Keratinocyte (primary cell): ENCODE data around the gene GALNT2. TPM values are rescaled to one million over a fixed set of nuclear protein-coding genes. Genes with fewer than 3 reads are reported as not detected.

Experiments
- DNase-seq: peaks from one replicate; pipeline ENCODE4 v3.0.0-alpha.2; 2011; ENCODE audit warnings: low read depth, missing footprints, low spot score
- FAIRE-seq: peaks from 2 replicates; lab custom pipeline; 2011; peaks lifted over from hg19 to GRCh38; lab: Jason Lieb, UNC
- H2AFZ ChIP-seq: 2 replicates; pipeline ENCODE4 v1.6.0; 2012; ENCODE audit warnings: low read length, control low read depth, inconsistent platforms; ENCODE audit not compliant: control insufficient read depth
- H3K27ac ChIP-seq: 2 replicates; pipeline ENCODE4 v1.5.1; 2011; ENCODE audit warnings: low read length; ENCODE audit not compliant: control insufficient read depth, insufficient read depth
- H3K27me3 ChIP-seq: 3 replicates; pipeline ENCODE4 v1.6.0; 2011; ENCODE audit warnings: low read length; ENCODE audit not compliant: control insufficient read depth, insufficient read depth; ENCODE audit errors: extremely low read depth
- H3K36me3 ChIP-seq, 2 experiments: 2 replicates in 1 of 2; 3 replicates in 1 of 2; pipeline ENCODE4 v1.5.1; 2011; ENCODE audit warnings: low read length in 2 of 2, mild to moderate bottlenecking in 1 of 2; ENCODE audit not compliant: control insufficient read depth in 2 of 2, insufficient read depth in 2 of 2; ENCODE audit errors: extremely low read depth in 1 of 2
- H3K4me1 ChIP-seq: 3 replicates; pipeline ENCODE4 v1.5.1; 2011; ENCODE audit warnings: low read length; ENCODE audit not compliant: control insufficient read depth, insufficient read depth; ENCODE audit errors: extremely low read depth
- H3K4me2 ChIP-seq: 3 replicates; pipeline ENCODE4 v1.6.0; 2011; ENCODE audit warnings: low read depth, low read length; ENCODE audit not compliant: control insufficient read depth, insufficient read depth; ENCODE audit errors: extremely low read depth
- H3K4me3 ChIP-seq, 3 experiments: fragments of 200-600 bp in 1 of 3; sonication (generic) in 1 of 3; 2 replicates in 2 of 3; 3 replicates in 1 of 3; pipeline ENCODE4 v1.5.1; 2011 to 2016; ENCODE audit warnings: low read length in 3 of 3, mild to moderate bottlenecking in 3 of 3, control low read depth in 2 of 3, inconsistent platforms in 1 of 3, low read depth in 1 of 3, mixed read lengths in 1 of 3, mixed run types in 1 of 3, moderate library complexity in 1 of 3; ENCODE audit not compliant: control insufficient read depth in 2 of 3, insufficient read depth in 2 of 3; ENCODE audit errors: extremely low read depth in 1 of 3
- H3K79me2 ChIP-seq: 2 replicates; pipeline ENCODE4 v1.6.0; 2012; ENCODE audit warnings: low read length; ENCODE audit not compliant: control insufficient read depth, insufficient read depth
- H3K9ac ChIP-seq: 3 replicates; pipeline ENCODE4 v1.6.0; 2011; ENCODE audit warnings: low read length; ENCODE audit not compliant: control insufficient read depth, insufficient read depth; ENCODE audit errors: extremely low read depth
- H3K9me1 ChIP-seq: 3 replicates; pipeline ENCODE4 v1.6.0; 2011; ENCODE audit warnings: low read length; ENCODE audit not compliant: control insufficient read depth, insufficient read depth; ENCODE audit errors: extremely low read depth
- H3K9me3 ChIP-seq: 2 replicates; pipeline ENCODE4 v1.5.1; 2012; ENCODE audit warnings: low read depth, low read length; ENCODE audit not compliant: control insufficient read depth
- H4K20me1 ChIP-seq: 3 replicates; pipeline ENCODE4 v1.6.0; 2011; ENCODE audit warnings: low read length; ENCODE audit not compliant: control insufficient read depth, insufficient read depth; ENCODE audit errors: extremely low read depth
- CTCF ChIP-seq, 3 experiments: IDR thresholded peaks in 1 of 3; conservative IDR thresholded peaks in 1 of 3; optimal IDR thresholded peaks in 1 of 3; 2 replicates in 2 of 3; 3 replicates in 1 of 3; pipeline versions ENCODE3 to v1.5.1; 2011; ENCODE audit warnings: low read length in 3 of 3, mild to moderate bottlenecking in 3 of 3, moderate library complexity in 2 of 3, control low read depth in 1 of 3, inconsistent platforms in 1 of 3; ENCODE audit not compliant: insufficient read depth in 2 of 3; ENCODE audit errors: extremely low read depth in 1 of 3
- EZH2 ChIP-seq: IDR thresholded peaks from one replicate; pipeline ENCODE4 v1.6.1; 2012; ENCODE audit warnings: inconsistent platforms, mild to moderate bottlenecking, low read length, moderate library complexity
- dilution Hi-C: fragments of 300-500 bp; cut with MboI; formaldehyde crosslinking; loops from one replicate; pipeline ENCODE4 v1.7.0; 2020; ENCODE audit warnings: low sequenced_read_pairs; ENCODE audit not compliant: extremely low pct_ligation_motif_present
- polyA plus RNA-seq, 5 experiments: library from polyadenylated mRNA; depleted of rRNA in 3 of 5; stranded (reverse) in 3 of 5; stranded (forward) in 1 of 5; unstranded in 1 of 5; fragments of >200 nt; gene quantifications; 1 replicate in 1 of 5; 2 replicates in 3 of 5; 3 replicates in 1 of 5; pipeline versions ENCODE4 v1.2.1 to v1.2.3, GENCODE V29; 2011 to 2012; ENCODE audit warnings: missing spikeins in 2 of 5, low read depth in 1 of 5, low replicate concordance in 1 of 5

Gene GALNT2
- polyA plus RNA-seq, 1 donor (not counting 4 experiments of a cell fraction or from before 2014, with no cell fraction given) = 61.7 TPM

- Histone ChIP-seq H3K4me3 (no peak overlapping the region), H2AFZ (no peak overlapping the region), H3K4me1 (no peaks in the 10 kb centered on the region), H3K36me3 (peaks cover 0 to 3% of the 10 kb centered on the region in 2 experiments), H3K79me2 (peaks cover 94% of the 10 kb centered on the region), H3K27me3 (no peaks in the 10 kb centered on the region), H3K4me2 (no peak overlapping the region), H3K9me1 (no peaks in the 10 kb centered on the region), H3K27ac (no peak overlapping the region), H3K9ac (no peak overlapping the region), H4K20me1 (peaks cover 1% of the 10 kb centered on the region), H3K9me3 (no peaks in the 10 kb centered on the region)
- dilution Hi-C loops = no loop called here
- FAIRE-seq (no peak), DNase-seq (no peak)
- TF ChIP-seq CTCF (optimal IDR thresholded peaks at IDR 0.05 in 1 of 3, IDR thresholded peaks at IDR 0.05 in 1 of 3, conservative IDR thresholded peaks at IDR 0.05 in 1 of 3; ENCODE audit: extremely low read depth in 1 of 3, insufficient read depth in 2 of 3, low read length in 3 of 3) = no peak
- TF ChIP-seq EZH2 = no peak
Observed at GRCh38 chr1:230149751-230150584, 82.9 kb downstream of the GALNT2 start.

DNA sequence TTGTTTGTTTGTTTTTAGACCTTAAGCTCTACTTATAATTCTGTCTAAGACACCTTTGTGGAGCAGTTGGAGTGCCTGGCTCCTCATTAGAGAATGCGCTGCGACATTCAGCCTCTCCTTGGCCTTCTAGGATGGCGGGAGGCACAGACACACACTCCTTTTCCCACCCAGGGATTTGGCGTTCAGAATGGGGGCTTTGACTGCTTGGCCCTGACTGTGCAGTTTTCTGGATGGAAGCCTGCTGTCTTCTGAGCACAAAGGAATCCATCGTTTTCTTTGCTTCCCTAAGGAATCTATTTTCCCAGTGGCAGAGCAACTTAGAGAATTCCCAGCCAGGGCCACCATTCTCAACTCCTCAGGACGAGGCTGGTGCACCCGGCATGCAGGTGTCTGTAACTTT is 83.6 kb downstream of the GALNT2 start:
- TF ChIP-seq CTCF (optimal IDR thresholded peaks at IDR 0.05 in 1 of 3, IDR thresholded peaks at IDR 0.05 in 1 of 3, conservative IDR thresholded peaks at IDR 0.05 in 1 of 3; ENCODE audit: extremely low read depth in 1 of 3, insufficient read depth in 2 of 3, low read length in 3 of 3) (no peak), EZH2 (no peak)
- Histone ChIP-seq H2AFZ (no peak overlapping the region), H3K9me3 (no peaks in the 10 kb centered on the region), H3K9ac (no peak overlapping the region), H3K27me3 (no peaks in the 10 kb centered on the region), H3K4me3 (no peak overlapping the region), H3K36me3 (peaks cover 0 to 3% of the 10 kb centered on the region in 2 experiments), H3K4me2 (no peak overlapping the region), H3K27ac (no peak overlapping the region), H3K79me2 (peaks cover 94% of the 10 kb centered on the region), H3K9me1 (no peaks in the 10 kb centered on the region), H3K4me1 (no peaks in the 10 kb centered on the region), H4K20me1 (peaks cover 4% of the 10 kb centered on the region)
- DNase-seq (no peak), FAIRE-seq (no peak)
- dilution Hi-C loops = no loop called here
